CD14-positive monocyte (primary cell): ENCODE results near the gene CLEC3A. TPM values are rescaled to one million over a fixed set of nuclear protein-coding genes. Genes with fewer than 3 reads are reported as not detected.
"Not testable (repeated sequence)": the region's sequence is repeated elsewhere in the genome, so short reads cannot be mapped to it uniquely, and the experiment has no call there.

Source experiments
- DNase-seq, 3 donors: peaks; one replicate each; pipeline ENCODE4 v3.0.0-alpha.2; 2011 to 2022
- H2AFZ ChIP-seq: 2 replicates; pipeline ENCODE4 v1.6.0; 2012; ENCODE audit warnings: mild to moderate bottlenecking, low read depth, low read length, inconsistent platforms; ENCODE audit not compliant: insufficient read depth, poor library complexity, severe bottlenecking
- H3K27ac ChIP-seq, 2 donors: 1 replicate in 1 of 2; 2 replicates in 1 of 2; pipeline ENCODE4 v1.5.1; 2012 to 2013; ENCODE audit warnings: low read length in 2 of 2, control low read depth in 1 of 2, inconsistent platforms in 1 of 2, low read depth in 1 of 2, mild to moderate bottlenecking in 1 of 2
- H3K27me3 ChIP-seq, 2 donors: one replicate each; pipeline versions ENCODE4 v1.6.0 to v1.6.1; 2011 to 2013; ENCODE audit warnings: low read length in 2 of 2; ENCODE audit not compliant: control insufficient read depth in 2 of 2, insufficient read depth in 2 of 2
- H3K36me3 ChIP-seq, 2 donors: replicated peaks in 1 of 2; 1 replicate in 1 of 2; 2 replicates in 1 of 2; pipeline versions ENCODE4 v1.5.1 to v1.6.1; 2012 to 2013; ENCODE audit warnings: low read length in 2 of 2, control low read depth in 1 of 2, inconsistent platforms in 1 of 2, mild to moderate bottlenecking in 1 of 2; ENCODE audit not compliant: insufficient read depth in 2 of 2, control insufficient read depth in 1 of 2
- H3K4me1 ChIP-seq, 2 donors: 1 replicate in 1 of 2; 2 replicates in 1 of 2; pipeline versions ENCODE4 v1.5.1 to v1.6.1; 2012 to 2013; ENCODE audit warnings: low read length in 2 of 2, control low read depth in 1 of 2, inconsistent platforms in 1 of 2, mild to moderate bottlenecking in 1 of 2, moderate library complexity in 1 of 2; ENCODE audit not compliant: insufficient read depth in 2 of 2, control insufficient read depth in 1 of 2
- H3K4me2 ChIP-seq: replicated peaks from 2 replicates; pipeline ENCODE3; 2012; ENCODE audit warnings: low read length, moderate library complexity, mild to moderate bottlenecking; ENCODE audit not compliant: poor library complexity, severe bottlenecking; ENCODE audit errors: extremely low read depth
- H3K4me3 ChIP-seq, 3 experiments: fragments of 200-600 bp in 1 of 3; sonication (generic) in 1 of 3; replicated peaks in 1 of 3; 1 replicate in 2 of 3; 2 replicates in 1 of 3; pipeline ENCODE4 v1.5.1; 2011 to 2013; ENCODE audit warnings: low read length in 3 of 3, mild to moderate bottlenecking in 3 of 3, control low read depth in 2 of 3, low read depth in 2 of 3, inconsistent platforms in 1 of 3, moderate library complexity in 1 of 3
- H3K79me2 ChIP-seq: 2 replicates; pipeline ENCODE4 v1.6.0; 2012; ENCODE audit warnings: mild to moderate bottlenecking, control low read depth, inconsistent platforms, low read length, moderate library complexity; ENCODE audit not compliant: insufficient read depth
- H3K9ac ChIP-seq: 2 replicates; pipeline ENCODE4 v1.6.0; 2017; ENCODE audit warnings: low read length, mild to moderate bottlenecking; ENCODE audit not compliant: insufficient read depth, poor library complexity, severe bottlenecking
- H3K9me3 ChIP-seq, 2 donors: replicated peaks in 1 of 2; 1 replicate in 1 of 2; 2 replicates in 1 of 2; pipeline versions ENCODE4 v1.5.1 to v1.6.1; 2012 to 2013; ENCODE audit warnings: low read length in 2 of 2, control low read depth in 1 of 2; ENCODE audit not compliant: control insufficient read depth in 1 of 2, insufficient read depth in 1 of 2
- H4K20me1 ChIP-seq: 2 replicates; pipeline ENCODE4 v1.6.0; 2012; ENCODE audit warnings: mild to moderate bottlenecking, low read length, control low read depth, moderate library complexity; ENCODE audit not compliant: insufficient read depth
- H3K27ac Mint-ChIP-seq, 7 donors: one replicate each; pipeline ENCODE4 v1.8.0; 2020; ENCODE audit warnings: mild to moderate bottlenecking in 7 of 7, mixed read lengths in 7 of 7, moderate library complexity in 6 of 7, inconsistent platforms in 2 of 7
- H3K27me3 Mint-ChIP-seq, 3 donors: one replicate each; pipeline ENCODE4 v1.8.0; 2021 to 2022; ENCODE audit warnings: low read depth in 3 of 3, mild to moderate bottlenecking in 3 of 3, mixed read lengths in 3 of 3, moderate library complexity in 3 of 3, inconsistent platforms in 1 of 3
- H3K36me3 Mint-ChIP-seq, 2 donors: one replicate each; pipeline ENCODE4 v1.8.0; 2020; ENCODE audit warnings: mixed read lengths in 2 of 2, inconsistent platforms in 1 of 2, mild to moderate bottlenecking in 1 of 2
- H3K4me1 Mint-ChIP-seq: one replicate; pipeline ENCODE4 v1.8.0; 2020; ENCODE audit warnings: mild to moderate bottlenecking, mixed read lengths
- H3K4me3 Mint-ChIP-seq, 2 donors: one replicate each; pipeline ENCODE4 v1.8.0; 2020; ENCODE audit warnings: mild to moderate bottlenecking in 2 of 2, mixed read lengths in 2 of 2, moderate library complexity in 1 of 2
- H3K9me3 Mint-ChIP-seq, 7 donors: one replicate each; pipeline ENCODE4 v1.8.0; 2020 to 2022; ENCODE audit warnings: mixed read lengths in 7 of 7, mild to moderate bottlenecking in 6 of 7, moderate library complexity in 6 of 7, inconsistent platforms in 2 of 7
- WGBS: methylation state at CpG from one replicate; pipeline ENCODE4 v1.1.5; 2013; ENCODE audit warnings: missing lambda C conversion rate; ENCODE audit not compliant: insufficient coverage; 5-methylcytosine and 5-hydroxymethylcytosine counted together
- intact Hi-C, 2 donors: fragments of 100-400 bp; cut with micrococcal nuclease; formaldehyde crosslinking; loops; one replicate each; pipeline versions ENCODE4 v1.15.0 to v1.15.1; 2023
- polyA plus RNA-seq, 3 donors: library from polyadenylated mRNA; depleted of rRNA in 1 of 3; unstranded in 2 of 3; stranded (reverse) in 1 of 3; fragments of 300-500 nt in 2 of 3; fragments of >200 nt in 1 of 3; fragmentation: Illumina TruSeq in 2 of 3; gene quantifications; 1 replicate in 2 of 3; 2 replicates in 1 of 3; pipeline ENCODE4 v1.2.3, GENCODE V29; 2012 to 2021
- TF ChIP-seq, protein P1 (sequence below): fragments of 200-600 bp; IDR thresholded peaks from one replicate; pipeline ENCODE4 v1.8.0; 2022; ENCODE audit warnings: antibody characterized with exemption, mild to moderate bottlenecking

Gene CLEC3A
- polyA plus RNA-seq, 3 donors: not detected

DNA sequence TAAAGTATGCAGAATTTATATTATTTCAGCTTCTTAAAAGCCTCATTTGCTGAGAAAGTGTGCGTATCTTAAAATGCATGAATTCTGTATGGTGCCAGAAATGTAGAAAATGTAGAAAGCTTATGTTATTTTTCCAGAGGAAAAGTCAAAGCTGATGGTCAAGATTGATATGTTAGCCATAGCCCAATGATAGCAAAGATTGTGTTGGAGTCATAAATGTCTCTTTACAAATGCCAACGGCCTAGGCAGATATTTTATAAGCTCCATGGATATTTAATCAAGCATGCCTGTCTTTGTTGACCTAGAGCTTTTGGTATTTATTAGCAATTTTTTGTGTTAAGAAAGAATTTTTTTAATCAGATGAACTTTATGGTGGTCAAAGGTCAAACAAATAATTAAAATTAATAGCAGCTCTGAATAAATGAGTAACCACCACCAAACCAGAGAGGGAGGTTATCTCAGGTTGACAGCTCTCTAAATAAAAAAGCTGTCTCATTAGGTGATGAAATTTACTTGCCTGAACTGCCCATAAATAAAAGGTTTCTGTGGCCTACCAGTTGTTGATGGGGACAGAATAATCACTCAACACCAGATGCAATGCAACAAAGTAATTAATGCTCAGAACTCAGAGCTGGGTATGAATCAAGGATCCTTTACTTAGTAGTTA, 28.5 kb downstream of the CLEC3A start:
- intact Hi-C loops: no loop called here
- Histone ChIP-seq H3K9ac (no peak overlapping the region), H3K27ac (no peak overlapping the region), H3K36me3 (no peaks in the 10 kb centered on the region), H3K27me3 (peaks cover 0 to 4% of the 10 kb centered on the region in 2 donors), H3K4me3 (no peak overlapping the region), H4K20me1 (no peaks in the 10 kb centered on the region), H3K4me1 (no peaks in the 10 kb centered on the region), H3K79me2 (no peaks in the 10 kb centered on the region), H3K4me2 (no peak overlapping the region), H2AFZ (no peak overlapping the region), H3K9me3 (no peaks in the 10 kb centered on the region)
- DNase-seq: no peak
- WGBS: 100% methylated on average over 1 of the region's 2 CpGs
- Mint-ChIP-seq H3K4me1 (no peaks in the 10 kb centered on the region), H3K27me3 (peaks cover 6 to 16% (median 7%) of the 10 kb centered on the region in 3 donors), H3K4me3 (no peak overlapping the region), H3K27ac (no peak overlapping the region), H3K9me3 (peaks cover 0 to 2% (median 0%) of the 10 kb centered on the region in 7 donors), H3K36me3 (no peaks in the 10 kb centered on the region)
- TF ChIP-seq, protein P1, sequence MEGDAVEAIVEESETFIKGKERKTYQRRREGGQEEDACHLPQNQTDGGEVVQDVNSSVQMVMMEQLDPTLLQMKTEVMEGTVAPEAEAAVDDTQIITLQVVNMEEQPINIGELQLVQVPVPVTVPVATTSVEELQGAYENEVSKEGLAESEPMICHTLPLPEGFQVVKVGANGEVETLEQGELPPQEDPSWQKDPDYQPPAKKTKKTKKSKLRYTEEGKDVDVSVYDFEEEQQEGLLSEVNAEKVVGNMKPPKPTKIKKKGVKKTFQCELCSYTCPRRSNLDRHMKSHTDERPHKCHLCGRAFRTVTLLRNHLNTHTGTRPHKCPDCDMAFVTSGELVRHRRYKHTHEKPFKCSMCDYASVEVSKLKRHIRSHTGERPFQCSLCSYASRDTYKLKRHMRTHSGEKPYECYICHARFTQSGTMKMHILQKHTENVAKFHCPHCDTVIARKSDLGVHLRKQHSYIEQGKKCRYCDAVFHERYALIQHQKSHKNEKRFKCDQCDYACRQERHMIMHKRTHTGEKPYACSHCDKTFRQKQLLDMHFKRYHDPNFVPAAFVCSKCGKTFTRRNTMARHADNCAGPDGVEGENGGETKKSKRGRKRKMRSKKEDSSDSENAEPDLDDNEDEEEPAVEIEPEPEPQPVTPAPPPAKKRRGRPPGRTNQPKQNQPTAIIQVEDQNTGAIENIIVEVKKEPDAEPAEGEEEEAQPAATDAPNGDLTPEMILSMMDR: no peak

DNA sequence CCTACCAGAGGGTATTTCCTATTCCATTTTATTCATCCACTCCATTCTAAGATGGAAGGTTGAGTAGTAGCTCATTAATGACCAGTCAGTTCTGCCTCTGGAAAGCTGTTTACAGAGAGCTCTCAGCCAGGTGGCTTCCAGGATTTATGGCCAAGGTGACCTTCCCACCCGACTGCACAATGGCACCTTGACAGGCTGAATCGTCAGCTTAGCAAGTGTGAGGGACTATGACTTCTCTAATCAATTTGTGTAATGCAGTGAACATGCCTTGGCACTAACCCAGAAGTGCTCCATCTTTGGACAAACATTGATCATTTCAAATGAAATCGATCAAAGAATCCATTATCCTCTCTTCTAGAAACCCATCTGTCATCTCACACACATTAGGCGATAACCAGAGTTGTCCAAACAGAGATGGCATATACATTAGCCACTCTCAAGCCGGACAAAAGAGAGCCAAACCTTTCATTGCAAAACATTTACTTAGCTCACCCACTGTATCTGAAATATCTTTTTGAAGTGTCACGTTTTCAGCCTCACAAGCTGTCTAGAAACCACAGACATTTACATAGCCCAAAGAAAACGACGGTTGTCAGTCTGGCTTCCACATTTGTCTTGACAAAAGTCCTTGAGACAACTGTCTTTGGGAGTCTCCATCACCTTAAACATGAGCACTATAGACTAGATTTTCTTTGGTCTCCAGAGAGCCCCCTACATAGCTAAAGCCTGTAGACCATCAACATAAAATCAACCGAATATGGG, 35.6 kb downstream of the CLEC3A start:
- Histone ChIP-seq H3K9ac (no peak overlapping the region), H4K20me1 (no peaks in the 10 kb centered on the region), H3K27ac (no peak overlapping the region), H3K9me3 (no peaks in the 10 kb centered on the region), H3K4me1 (no peaks in the 10 kb centered on the region), H2AFZ (no peak overlapping the region), H3K4me2 (no peak overlapping the region), H3K27me3 (no peaks in the 10 kb centered on the region), H3K4me3 (no peak overlapping the region), H3K36me3 (no peaks in the 10 kb centered on the region), H3K79me2 (no peaks in the 10 kb centered on the region)
- DNase-seq: no peak
- peaks cover 0 to 3% (median 0%) of the 10 kb centered on the region in 7 donors for H3K9me3 Mint-ChIP-seq
- no peaks in the 10 kb centered on the region for H3K4me1 Mint-ChIP-seq
- intact Hi-C loops: no loop called here
- no peaks in the 10 kb centered on the region for H3K36me3 Mint-ChIP-seq
- H3K27me3 Mint-ChIP-seq: peaks cover 0 to 3% (median 2%) of the 10 kb centered on the region in 3 donors
- H3K27ac Mint-ChIP-seq: no peak overlapping the region
- no peak overlapping the region for H3K4me3 Mint-ChIP-seq
- TF ChIP-seq, protein P1: no peak
- whole genome bisulfite sequencing: 80% methylated on average over 8 of the region's 9 CpGs

DNA sequence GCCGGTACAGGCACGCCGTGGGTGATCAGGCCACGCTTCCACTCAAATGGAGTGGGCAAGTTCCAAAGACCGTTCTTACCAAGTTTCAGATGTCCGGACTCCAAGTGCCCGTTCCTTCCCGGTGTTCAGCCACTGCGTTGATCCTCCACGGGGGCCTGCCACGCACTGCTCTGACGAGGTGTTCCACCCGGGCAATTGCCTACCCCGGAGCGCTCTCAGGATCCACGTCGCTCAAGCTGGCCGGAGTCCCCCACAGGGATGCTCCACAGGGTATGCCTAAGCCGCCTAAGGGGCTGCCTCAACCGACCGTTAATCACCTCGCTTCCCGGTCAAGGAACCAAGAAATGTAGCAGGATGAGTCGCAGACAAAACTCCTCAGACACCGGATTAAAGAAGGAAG, 37.5 kb downstream of the CLEC3A start:
- H3K36me3 ChIP-seq, H3K27me3 ChIP-seq, H3K27me3 Mint-ChIP-seq, DNase-seq, H3K79me2 ChIP-seq, H4K20me1 ChIP-seq, H3K9me3 Mint-ChIP-seq, H3K4me3 ChIP-seq, intact Hi-C loops, H3K36me3 Mint-ChIP-seq, H3K9me3 ChIP-seq, H3K27ac ChIP-seq, H3K4me2 ChIP-seq, H3K9ac ChIP-seq, H3K27ac Mint-ChIP-seq, H3K4me1 ChIP-seq, H2AFZ ChIP-seq, H3K4me1 Mint-ChIP-seq, H3K4me3 Mint-ChIP-seq: not testable (repeated sequence)
- WGBS: 91% methylated on average over 20 of the region's 25 CpGs
